ENCODE data around the gene TPCN1. TPM values are rescaled to one million over a fixed set of nuclear protein-coding genes. Genes with fewer than 3 reads are reported as not detected.

TPCN1 gene
- total and polyA plus RNA-seq, 3 experiments from 2014 or later, result 10.1 to 24.1 (median 21.3) TPM

- Mint-ChIP-seq H3K4me1 (no peaks in the 10 kb centered on the region), H3K4me3 (no peak overlapping the region), H3K27me3 (no peaks in the 10 kb centered on the region), H3K9me3 (no peaks in the 10 kb centered on the region), H3K36me3 (peaks cover 0 to 76% (median 13%) of the 10 kb centered on the region in 3 donors), H3K27ac (no peak overlapping the region)
- Histone ChIP-seq H3K4me1 (ENCODE audit: insufficient read depth, low read length) (no peaks in the 10 kb centered on the region), H3K4me3 (ENCODE audit: low read length) (no peak overlapping the region), H3K27me3 (ENCODE audit: insufficient read depth, low read length, poor library complexity, severe bottlenecking) (no peaks in the 10 kb centered on the region), H3K27ac (ENCODE audit: low read depth, low read length) (no peak overlapping the region), H3K9me3 (ENCODE audit: low read length) (no peaks in the 10 kb centered on the region), H3K36me3 (ENCODE audit: insufficient read depth, low read length) (peaks cover 50% of the 10 kb centered on the region)
- POLR2A ChIA-PET, result no interaction called here
- DNase-seq, result peak in 1 of 5 donors; percentile 8
- CTCF ChIA-PET, result no interaction called here
Observed at GRCh38 chr12:113271853-113272561, 50.7 kb downstream of the TPCN1 start.

GRCh38 chr12:113273053-113273725, 51.9 kb downstream of the TPCN1 start:
- peaks cover 0 to 76% (median 15%) of the 10 kb centered on the region in 3 donors for H3K36me3 Mint-ChIP-seq
- H3K27ac Mint-ChIP-seq, result no peak overlapping the region
- H3K4me3 Mint-ChIP-seq, result no peak overlapping the region
- no peaks in the 10 kb centered on the region for H3K27me3 Mint-ChIP-seq
- ChIA-PET CTCF (no interaction called here), POLR2A (no interaction called here)
- peak in 1 of 5 donors; percentile 21 for DNase-seq
- H3K36me3 ChIP-seq (ENCODE audit: insufficient read depth, low read length), result peaks cover 46% of the 10 kb centered on the region
- no peaks in the 10 kb centered on the region for H3K27me3 ChIP-seq (ENCODE audit: insufficient read depth, low read length, poor library complexity, severe bottlenecking)
- no peak overlapping the region for H3K4me3 ChIP-seq (ENCODE audit: low read length)
- no peaks in the 10 kb centered on the region for H3K9me3 ChIP-seq (ENCODE audit: low read length)
- no peak overlapping the region for H3K27ac ChIP-seq (ENCODE audit: low read depth, low read length)
- H3K9me3 Mint-ChIP-seq, result no peaks in the 10 kb centered on the region
- H3K4me1 ChIP-seq (ENCODE audit: insufficient read depth, low read length), result no peaks in the 10 kb centered on the region
- no peaks in the 10 kb centered on the region for H3K4me1 Mint-ChIP-seq

- Histone ChIP-seq H3K27me3 (ENCODE audit: insufficient read depth, low read length, poor library complexity, severe bottlenecking) (no peaks in the 10 kb centered on the region), H3K27ac (ENCODE audit: low read depth, low read length) (no peak overlapping the region), H3K4me3 (ENCODE audit: low read length) (no peak overlapping the region), H3K4me1 (ENCODE audit: insufficient read depth, low read length) (no peaks in the 10 kb centered on the region), H3K36me3 (ENCODE audit: insufficient read depth, low read length) (peaks cover 37% of the 10 kb centered on the region), H3K9me3 (ENCODE audit: low read length) (no peaks in the 10 kb centered on the region)
- ChIA-PET CTCF (no interaction called here), POLR2A (no interaction called here)
- Mint-ChIP-seq H3K27me3 (no peaks in the 10 kb centered on the region), H3K4me1 (no peaks in the 10 kb centered on the region), H3K9me3 (no peaks in the 10 kb centered on the region), H3K27ac (no peak overlapping the region), H3K4me3 (no peak overlapping the region), H3K36me3 (peaks cover 0 to 72% (median 17%) of the 10 kb centered on the region in 3 donors)
- DNase-seq, result no peak
Observed at GRCh38 chr12:113274848-113275247, 53.6 kb downstream of the TPCN1 start.

GRCh38 chr12:113276306-113276705, 55.0 kb downstream of the TPCN1 start:
- Mint-ChIP-seq H3K4me1 (no peaks in the 10 kb centered on the region), H3K9me3 (no peaks in the 10 kb centered on the region), H3K27me3 (no peaks in the 10 kb centered on the region), H3K4me3 (no peak overlapping the region), H3K27ac (peak overlapping the region in 1 of 8 donors; percentile 50), H3K36me3 (peaks cover 0 to 78% (median 16%) of the 10 kb centered on the region in 3 donors)
- H3K27me3 ChIP-seq (ENCODE audit: insufficient read depth, low read length, poor library complexity, severe bottlenecking), result no peaks in the 10 kb centered on the region
- no peaks in the 10 kb centered on the region for H3K9me3 ChIP-seq (ENCODE audit: low read length)
- no peak for DNase-seq
- H3K4me3 ChIP-seq (ENCODE audit: low read length), result no peak overlapping the region
- CTCF ChIA-PET, result no interaction called here
- POLR2A ChIA-PET, result no interaction called here
- H3K36me3 ChIP-seq (ENCODE audit: insufficient read depth, low read length), result peaks cover 41% of the 10 kb centered on the region
- H3K4me1 ChIP-seq (ENCODE audit: insufficient read depth, low read length), result no peaks in the 10 kb centered on the region
- H3K27ac ChIP-seq (ENCODE audit: low read depth, low read length), result no peak overlapping the region

- Histone ChIP-seq H3K27me3 (ENCODE audit: insufficient read depth, low read length, poor library complexity, severe bottlenecking) (no peaks in the 10 kb centered on the region), H3K27ac (ENCODE audit: low read depth, low read length) (no peak overlapping the region), H3K4me1 (ENCODE audit: insufficient read depth, low read length) (no peaks in the 10 kb centered on the region), H3K9me3 (ENCODE audit: low read length) (no peaks in the 10 kb centered on the region), H3K4me3 (ENCODE audit: low read length) (no peak overlapping the region), H3K36me3 (ENCODE audit: insufficient read depth, low read length) (peaks cover 37% of the 10 kb centered on the region)
- ChIA-PET POLR2A (no interaction called here), CTCF (no interaction called here)
- no peaks in the 10 kb centered on the region for H3K9me3 Mint-ChIP-seq
- no peaks in the 10 kb centered on the region for H3K4me1 Mint-ChIP-seq
- no peak overlapping the region for H3K27ac Mint-ChIP-seq
- no peak for DNase-seq
- no peaks in the 10 kb centered on the region for H3K27me3 Mint-ChIP-seq
- peaks cover 0 to 74% (median 14%) of the 10 kb centered on the region in 3 donors for H3K36me3 Mint-ChIP-seq
- H3K4me3 Mint-ChIP-seq, result no peak overlapping the region
Observed at GRCh38 chr12:113276946-113277500, 55.8 kb downstream of the TPCN1 start.

- H3K36me3 ChIP-seq (ENCODE audit: insufficient read depth, low read length), result peaks cover 32% of the 10 kb centered on the region
- H3K27ac ChIP-seq (ENCODE audit: low read depth, low read length), result no peak overlapping the region
- H3K9me3 ChIP-seq (ENCODE audit: low read length), result no peaks in the 10 kb centered on the region
- no peaks in the 10 kb centered on the region for H3K27me3 ChIP-seq (ENCODE audit: insufficient read depth, low read length, poor library complexity, severe bottlenecking)
- POLR2A ChIA-PET, result no interaction called here
- H3K4me3 ChIP-seq (ENCODE audit: low read length), result no peak overlapping the region
- H3K4me1 Mint-ChIP-seq, result no peaks in the 10 kb centered on the region
- H3K36me3 Mint-ChIP-seq, result peaks cover 0 to 70% (median 12%) of the 10 kb centered on the region in 3 donors
- H3K4me1 ChIP-seq (ENCODE audit: insufficient read depth, low read length), result no peaks in the 10 kb centered on the region
- peak overlapping the region in 2 of 8 donors; percentile 36 to 57 for H3K27ac Mint-ChIP-seq
- no peaks in the 10 kb centered on the region for H3K27me3 Mint-ChIP-seq
- no peak for DNase-seq
- H3K9me3 Mint-ChIP-seq, result no peaks in the 10 kb centered on the region
- CTCF ChIA-PET, result no interaction called here
- H3K4me3 Mint-ChIP-seq, result no peak overlapping the region
Observed at GRCh38 chr12:113277511-113277910, 56.2 kb downstream of the TPCN1 start.

GRCh38 chr12:113278141-113278540, 56.9 kb downstream of the TPCN1 start:
- H3K4me1 ChIP-seq (ENCODE audit: insufficient read depth, low read length), result no peaks in the 10 kb centered on the region
- no peak overlapping the region for H3K27ac ChIP-seq (ENCODE audit: low read depth, low read length)
- ChIA-PET POLR2A (no interaction called here), CTCF (no interaction called here)
- DNase-seq, result no peak
- Mint-ChIP-seq H3K27ac (peak overlapping the region in 1 of 8 donors; percentile 8), H3K27me3 (no peaks in the 10 kb centered on the region), H3K9me3 (no peaks in the 10 kb centered on the region), H3K4me1 (no peaks in the 10 kb centered on the region), H3K36me3 (peaks cover 0 to 65% (median 10%) of the 10 kb centered on the region in 3 donors), H3K4me3 (no peak overlapping the region)
- no peak overlapping the region for H3K4me3 ChIP-seq (ENCODE audit: low read length)
- H3K9me3 ChIP-seq (ENCODE audit: low read length), result no peaks in the 10 kb centered on the region
- H3K36me3 ChIP-seq (ENCODE audit: insufficient read depth, low read length), result peaks cover 25% of the 10 kb centered on the region
- no peaks in the 10 kb centered on the region for H3K27me3 ChIP-seq (ENCODE audit: insufficient read depth, low read length, poor library complexity, severe bottlenecking)

- Histone ChIP-seq H3K27me3 (ENCODE audit: insufficient read depth, low read length, poor library complexity, severe bottlenecking) (no peaks in the 10 kb centered on the region), H3K27ac (ENCODE audit: low read depth, low read length) (no peak overlapping the region), H3K4me1 (ENCODE audit: insufficient read depth, low read length) (no peaks in the 10 kb centered on the region), H3K36me3 (ENCODE audit: insufficient read depth, low read length) (peaks cover 22% of the 10 kb centered on the region), H3K4me3 (ENCODE audit: low read length) (no peak overlapping the region), H3K9me3 (ENCODE audit: low read length) (no peaks in the 10 kb centered on the region)
- Mint-ChIP-seq H3K36me3 (peaks cover 0 to 61% (median 10%) of the 10 kb centered on the region in 3 donors), H3K27me3 (no peaks in the 10 kb centered on the region), H3K27ac (peak overlapping the region in 2 of 8 donors; percentile 8 to 53), H3K9me3 (no peaks in the 10 kb centered on the region), H3K4me1 (no peaks in the 10 kb centered on the region), H3K4me3 (no peak overlapping the region)
- CTCF ChIA-PET, result no interaction called here
- POLR2A ChIA-PET, result no interaction called here
- DNase-seq, result no peak
Observed at GRCh38 chr12:113278633-113279032, 57.4 kb downstream of the TPCN1 start.

Data from CD8-positive, alpha-beta memory T cell (primary cell).